Hepatocyte (in vitro differentiated cells): ENCODE measurements around the gene PCDHAC2. TPM values are rescaled to one million over a fixed set of nuclear protein-coding genes. Genes with fewer than 3 reads are reported as not detected.

ENCODE experiments used
- DNase-seq: peaks from one replicate; pipeline ENCODE4 v3.0.0-alpha.2; 2016; ENCODE audit warnings: low spot score
- H2AFZ ChIP-seq: fragments of 200-600 bp; sonication (generic); 2 replicates; pipeline ENCODE4 v1.6.0; 2016; ENCODE audit warnings: antibody characterized with exemption, mild to moderate bottlenecking
- H3K27ac ChIP-seq: fragments of 200-600 bp; sonication (generic); 2 replicates; pipeline ENCODE4 v1.5.1; 2016; ENCODE audit warnings: mild to moderate bottlenecking
- H3K27me3 ChIP-seq: fragments of 200-600 bp; sonication (generic); 2 replicates; pipeline ENCODE4 v1.6.1; 2016
- H3K36me3 ChIP-seq: fragments of 200-600 bp; sonication (generic); replicated peaks from 2 replicates; pipeline ENCODE4 v1.5.1; 2016; ENCODE audit warnings: low read depth; ENCODE audit not compliant: insufficient read depth
- H3K4me1 ChIP-seq: fragments of 200-600 bp; sonication (generic); 2 replicates; pipeline ENCODE4 v1.5.1; 2016; ENCODE audit warnings: mild to moderate bottlenecking, moderate library complexity; ENCODE audit not compliant: insufficient read depth
- H3K4me2 ChIP-seq: fragments of 200-600 bp; sonication (generic); 2 replicates; pipeline ENCODE4 v1.6.0; 2016
- H3K4me3 ChIP-seq: fragments of 200-600 bp; sonication (generic); 2 replicates; pipeline ENCODE4 v1.5.1; 2016; ENCODE audit warnings: mild to moderate bottlenecking
- H3K79me2 ChIP-seq: fragments of 200-600 bp; sonication (generic); 2 replicates; pipeline ENCODE4 v1.6.0; 2017; ENCODE audit warnings: mild to moderate bottlenecking
- H3K9me2 ChIP-seq: fragments of 200-600 bp; sonication (generic); replicated peaks from 2 replicates; pipeline ENCODE4 v1.6.0; 2017; ENCODE audit warnings: mild to moderate bottlenecking; ENCODE audit not compliant: insufficient read depth
- H3K9me3 ChIP-seq: fragments of 200-600 bp; sonication (generic); 2 replicates; pipeline ENCODE4 v1.5.1; 2016; ENCODE audit warnings: low read depth, mild to moderate bottlenecking
- H4K20me1 ChIP-seq: fragments of 200-600 bp; sonication (generic); 2 replicates; pipeline ENCODE4 v1.6.0; 2016; ENCODE audit warnings: mild to moderate bottlenecking; ENCODE audit not compliant: insufficient read depth, poor library complexity, severe bottlenecking
- EZH2 ChIP-seq: fragments of 200-600 bp; sonication (generic); IDR thresholded peaks from 2 replicates; pipeline ENCODE4 v1.6.1; 2016; ENCODE audit warnings: antibody characterized with exemption, mild to moderate bottlenecking, borderline replicate concordance
- EZH2phosphoT487 ChIP-seq: fragments of 200-600 bp; sonication (generic); IDR thresholded peaks from one replicate; pipeline ENCODE4 v1.6.1; 2018; ENCODE audit warnings: antibody characterized with exemption, mild to moderate bottlenecking, low read depth, moderate library complexity; ENCODE audit not compliant: unreplicated experiment, severe bottlenecking
- WGBS: methylation state at CpG from one replicate; pipeline ENCODE4 v1.1.6; 2016; ENCODE audit warnings: low lambda C conversion rate; ENCODE audit errors: missing lambda C conversion rate; 5-methylcytosine and 5-hydroxymethylcytosine counted together
- polyA plus RNA-seq: library from polyadenylated mRNA; unstranded; fragments of >200 nt; fragmentation: Nextera tagmentation; extraction: Ambion mirVana; gene quantifications from 2 replicates; pipeline ENCODE4 v1.2.1, GENCODE V29; 2016
- total RNA-seq: library from RNA; depleted of rRNA; stranded (reverse); fragments of >200 nt; gene quantifications from 2 replicates; pipeline ENCODE4 v1.2.3, GENCODE V29; 2014
- TF ChIP-seq, protein P1 (sequence below): fragments of 200-600 bp; sonication (generic); IDR thresholded peaks from 2 replicates; pipeline ENCODE4 v1.5.1; 2016; ENCODE audit warnings: antibody characterized with exemption, mild to moderate bottlenecking; ENCODE audit not compliant: poor library complexity

Gene PCDHAC2
- total and polyA plus RNA-seq, 2 experiments from 2014 or later: 6.4 to 11.3 TPM

DNA sequence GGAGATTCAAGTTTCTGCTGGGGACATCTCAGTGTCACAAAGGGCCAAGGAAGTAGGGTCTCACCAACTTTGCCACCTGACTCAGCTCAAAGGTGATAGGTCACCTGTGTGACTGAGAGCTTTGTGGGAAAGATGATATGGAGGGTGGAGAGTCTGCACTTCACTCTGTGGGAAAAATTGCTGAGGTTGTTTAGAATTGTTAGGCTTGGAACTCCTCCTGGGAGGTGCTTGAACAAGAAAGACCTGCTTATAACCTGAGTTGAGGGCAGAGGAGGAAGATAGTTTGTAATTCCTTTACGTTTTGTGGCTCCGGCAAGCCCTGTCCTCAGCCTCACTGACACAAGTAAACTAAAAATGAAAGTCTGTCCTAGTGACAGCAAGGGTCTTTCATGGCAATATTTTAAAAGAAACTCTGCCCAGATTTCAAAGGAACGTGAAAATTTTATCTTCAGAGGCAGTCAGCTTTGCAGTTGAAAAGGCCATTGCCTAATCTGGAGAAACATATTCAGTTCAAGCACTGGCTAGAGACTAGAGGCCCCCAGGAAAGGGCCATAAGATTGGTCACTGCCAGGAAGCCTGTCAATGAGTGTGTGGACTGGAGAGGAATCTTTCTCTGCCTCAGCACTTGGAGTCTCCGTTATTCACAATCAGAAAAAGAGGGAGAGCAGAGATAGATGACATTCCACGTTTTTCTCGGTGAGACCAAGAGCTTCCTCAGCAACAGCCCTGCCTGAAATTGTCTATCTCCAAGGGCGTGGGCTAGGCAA lies 23.2 kb downstream of the PCDHAC2 start:
- H3K79me2 ChIP-seq: no peaks in the 10 kb centered on the region
- H3K9me2 ChIP-seq: no peaks in the 10 kb centered on the region
- H3K4me3 ChIP-seq: no peak overlapping the region
- no peaks in the 10 kb centered on the region for H3K27me3 ChIP-seq
- H2AFZ ChIP-seq: no peak overlapping the region
- TF ChIP-seq, protein P1, sequence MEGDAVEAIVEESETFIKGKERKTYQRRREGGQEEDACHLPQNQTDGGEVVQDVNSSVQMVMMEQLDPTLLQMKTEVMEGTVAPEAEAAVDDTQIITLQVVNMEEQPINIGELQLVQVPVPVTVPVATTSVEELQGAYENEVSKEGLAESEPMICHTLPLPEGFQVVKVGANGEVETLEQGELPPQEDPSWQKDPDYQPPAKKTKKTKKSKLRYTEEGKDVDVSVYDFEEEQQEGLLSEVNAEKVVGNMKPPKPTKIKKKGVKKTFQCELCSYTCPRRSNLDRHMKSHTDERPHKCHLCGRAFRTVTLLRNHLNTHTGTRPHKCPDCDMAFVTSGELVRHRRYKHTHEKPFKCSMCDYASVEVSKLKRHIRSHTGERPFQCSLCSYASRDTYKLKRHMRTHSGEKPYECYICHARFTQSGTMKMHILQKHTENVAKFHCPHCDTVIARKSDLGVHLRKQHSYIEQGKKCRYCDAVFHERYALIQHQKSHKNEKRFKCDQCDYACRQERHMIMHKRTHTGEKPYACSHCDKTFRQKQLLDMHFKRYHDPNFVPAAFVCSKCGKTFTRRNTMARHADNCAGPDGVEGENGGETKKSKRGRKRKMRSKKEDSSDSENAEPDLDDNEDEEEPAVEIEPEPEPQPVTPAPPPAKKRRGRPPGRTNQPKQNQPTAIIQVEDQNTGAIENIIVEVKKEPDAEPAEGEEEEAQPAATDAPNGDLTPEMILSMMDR: no peak
- TF ChIP-seq EZH2phosphoT487: no peak
- TF ChIP-seq EZH2: no peak
- H3K9me3 ChIP-seq: no peaks in the 10 kb centered on the region
- 68% methylated on average over 7 of the region's 7 CpGs for WGBS
- H3K27ac ChIP-seq: peak overlapping the region; percentile 69
- peaks cover 17% of the 10 kb centered on the region for H3K4me1 ChIP-seq
- DNase-seq: no peak
- no peaks in the 10 kb centered on the region for H3K36me3 ChIP-seq
- H4K20me1 ChIP-seq: no peaks in the 10 kb centered on the region
- peak overlapping the region; percentile 36 for H3K4me2 ChIP-seq

GRCh38 chr5:140992828-140993227 lies 26.6 kb downstream of the PCDHAC2 start:
- WGBS: 74% methylated on average over 2 of the region's 2 CpGs
- Histone ChIP-seq H3K9me3 (no peaks in the 10 kb centered on the region), H4K20me1 (no peaks in the 10 kb centered on the region), H2AFZ (no peak overlapping the region), H3K4me1 (peaks cover 8% of the 10 kb centered on the region), H3K36me3 (no peaks in the 10 kb centered on the region), H3K9me2 (no peaks in the 10 kb centered on the region), H3K27me3 (no peaks in the 10 kb centered on the region), H3K27ac (no peak overlapping the region), H3K4me3 (no peak overlapping the region), H3K4me2 (no peak overlapping the region), H3K79me2 (no peaks in the 10 kb centered on the region)
- no peak for TF ChIP-seq EZH2phosphoT487
- TF ChIP-seq EZH2: no peak
- TF ChIP-seq, protein P1: no peak
- no peak for DNase-seq

DNA sequence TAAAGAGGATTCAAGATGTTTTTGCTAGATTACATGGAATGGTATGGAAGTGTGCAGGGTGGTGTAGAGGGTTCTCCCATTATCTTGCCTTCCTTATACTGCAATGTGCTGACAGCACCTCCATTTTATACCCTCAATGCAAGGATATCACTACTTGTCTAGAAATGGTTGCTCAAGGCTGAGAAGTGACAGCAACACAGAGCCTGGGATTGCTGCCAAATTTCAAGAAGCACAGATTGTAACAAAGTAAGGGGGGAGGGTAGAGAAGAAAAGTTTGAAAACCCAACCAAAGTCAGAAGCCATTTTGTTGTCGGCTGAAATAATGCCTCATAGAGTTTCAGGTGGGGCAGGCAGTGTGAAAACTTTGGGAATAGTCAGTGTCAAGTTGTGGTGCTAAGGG lies 29.8 kb downstream of the PCDHAC2 start:
- H3K4me1 ChIP-seq: peaks cover 1% of the 10 kb centered on the region
- DNase-seq: peak; percentile 30
- H3K9me2 ChIP-seq: no peaks in the 10 kb centered on the region
- H3K36me3 ChIP-seq: no peaks in the 10 kb centered on the region
- no peaks in the 10 kb centered on the region for H3K9me3 ChIP-seq
- TF ChIP-seq EZH2phosphoT487 (no peak), EZH2 (no peak)
- TF ChIP-seq, protein P1: no peak
- no peaks in the 10 kb centered on the region for H3K79me2 ChIP-seq
- WGBS: 83% methylated on average over 1 of the region's 1 CpG
- no peaks in the 10 kb centered on the region for H4K20me1 ChIP-seq
- no peaks in the 10 kb centered on the region for H3K27me3 ChIP-seq
- H3K4me3 ChIP-seq: no peak overlapping the region
- no peak overlapping the region for H2AFZ ChIP-seq
- no peak overlapping the region for H3K4me2 ChIP-seq
- H3K27ac ChIP-seq: no peak overlapping the region
